Neural crest cell (in vitro differentiated cells): Measurements from ENCODE around the gene FOXC2. TPM values are rescaled to one million over a fixed set of nuclear protein-coding genes. Genes with fewer than 3 reads are reported as not detected.

Experiments used
- DNase-seq: peaks from one replicate; pipeline ENCODE4 v3.0.0; 2021; ENCODE audit warnings: low read depth, mixed read lengths, low spot score
- H3K27ac Mint-ChIP-seq: one replicate; pipeline ENCODE4 v1.8.0; 2021; ENCODE audit warnings: mild to moderate bottlenecking, mixed read lengths; ENCODE audit not compliant: unreplicated experiment
- H3K27me3 Mint-ChIP-seq: 2 replicates; pipeline ENCODE4 v1.8.0; 2021; ENCODE audit warnings: low read depth, mild to moderate bottlenecking, mixed read lengths
- H3K36me3 Mint-ChIP-seq: 2 replicates; pipeline ENCODE4 v1.8.0; 2021; ENCODE audit warnings: low read depth, mild to moderate bottlenecking, mixed read lengths
- H3K4me1 Mint-ChIP-seq: 2 replicates; pipeline ENCODE4 v1.8.0; 2021; ENCODE audit warnings: mixed read lengths
- H3K4me3 Mint-ChIP-seq: one replicate; pipeline ENCODE4 v1.8.0; 2021; ENCODE audit warnings: mild to moderate bottlenecking, mixed read lengths
- H3K9me3 Mint-ChIP-seq: 2 replicates; pipeline ENCODE4 v1.8.0; 2021; ENCODE audit warnings: mixed read lengths
- CTCF ChIP-seq: fragments of 200-600 bp; sonication (generic); conservative IDR thresholded peaks from 2 replicates; pipeline ENCODE4 v1.5.0; 2021; ENCODE audit warnings: antibody characterized with exemption, mild to moderate bottlenecking
- total RNA-seq: library from RNA; stranded (reverse); gene quantifications from 2 replicates; pipeline ENCODE4 v1.2.1, GENCODE V29; 2021

Gene FOXC2
- total RNA-seq, 1 donor from 2014 or later, result not detected

- Mint-ChIP-seq H3K4me3 (no peak overlapping the region), H3K36me3 (no peaks in the 10 kb centered on the region), H3K9me3 (no peaks in the 10 kb centered on the region), H3K4me1 (peaks cover 25% of the 10 kb centered on the region), H3K27me3 (no peaks in the 10 kb centered on the region), H3K27ac (no peak overlapping the region)
- TF ChIP-seq CTCF, result no peak
- no peak for DNase-seq
Observed at GRCh38 chr16:86611525-86611855, 44.9 kb downstream of the FOXC2 start.

- Mint-ChIP-seq H3K36me3 (no peaks in the 10 kb centered on the region), H3K4me3 (no peak overlapping the region), H3K27ac (no peak overlapping the region), H3K4me1 (peaks cover 25% of the 10 kb centered on the region), H3K9me3 (no peaks in the 10 kb centered on the region), H3K27me3 (no peaks in the 10 kb centered on the region)
- no peak for DNase-seq
- no peak for TF ChIP-seq CTCF
Observed at GRCh38 chr16:86611941-86612340, 45.3 kb downstream of the FOXC2 start.

GRCh38 chr16:86614699-86615098 lies 48.1 kb downstream of the FOXC2 start:
- no peak overlapping the region for H3K4me3 Mint-ChIP-seq
- no peaks in the 10 kb centered on the region for H3K36me3 Mint-ChIP-seq
- peaks cover 21% of the 10 kb centered on the region for H3K4me1 Mint-ChIP-seq
- no peaks in the 10 kb centered on the region for H3K9me3 Mint-ChIP-seq
- H3K27ac Mint-ChIP-seq, result no peak overlapping the region
- DNase-seq, result no peak
- H3K27me3 Mint-ChIP-seq, result no peaks in the 10 kb centered on the region
- TF ChIP-seq CTCF, result no peak

- H3K9me3 Mint-ChIP-seq, result no peaks in the 10 kb centered on the region
- no peak for TF ChIP-seq CTCF
- H3K27ac Mint-ChIP-seq, result no peak overlapping the region
- H3K27me3 Mint-ChIP-seq, result peaks cover 4% of the 10 kb centered on the region
- no peak overlapping the region for H3K4me3 Mint-ChIP-seq
- peaks cover 9% of the 10 kb centered on the region for H3K4me1 Mint-ChIP-seq
- DNase-seq, result no peak
- H3K36me3 Mint-ChIP-seq, result no peaks in the 10 kb centered on the region
Observed at GRCh38 chr16:86616906-86617305, 50.3 kb downstream of the FOXC2 start.

- no peak for DNase-seq
- no peak overlapping the region for H3K27ac Mint-ChIP-seq
Observed at GRCh38 chr16:86618431-86619238, 52.0 kb downstream of the FOXC2 start.

More at GRCh38 chr16:86618431-86619238, 52.0 kb downstream of the FOXC2 start:
- no peak overlapping the region for H3K4me3 Mint-ChIP-seq
- H3K36me3 Mint-ChIP-seq, result no peaks in the 10 kb centered on the region
- no peaks in the 10 kb centered on the region for H3K9me3 Mint-ChIP-seq
- TF ChIP-seq CTCF, result no peak
- H3K27me3 Mint-ChIP-seq, result peaks cover 4% of the 10 kb centered on the region
- H3K4me1 Mint-ChIP-seq, result peaks cover 12% of the 10 kb centered on the region

Other genes with a start within 250 kb of the FOXC2 start
- not detected in 2 replicates for gene FOXF1, start 56.3 kb upstream of the FOXC2 start, total RNA-seq
- gene MTHFSD, start 11.6 kb upstream of the FOXC2 start, total RNA-seq, result 14.0 and 16.8 TPM in 2 replicates
- gene FOXL1, start 11.7 kb downstream of the FOXC2 start, total RNA-seq, result 0.09 and 0.18 TPM in 2 replicates